Measurements from ENCODE around the gene RNF220.

RNF220 gene

GRCh38 chr1:44380666-44381177 lies 24.3 kb upstream of the RNF220 start:
- TF ChIP-seq JUND (IDR thresholded peaks at IDR 0.05; ENCODE audit: low read depth), result no peak
- no peak for DNase-seq (ENCODE audit: low read depth in 1 of 2, low spot score in 1 of 2)
- in situ Hi-C loops (cut with HindIII; ENCODE audit: low pct_unique_long_range_greater_than_20kb, low sequenced_read_pairs), result no loop called here

- no peak for DNase-seq (ENCODE audit: low read depth in 1 of 2, low spot score in 1 of 2)
- TF ChIP-seq JUND (IDR thresholded peaks at IDR 0.05; ENCODE audit: low read depth), result no peak
- in situ Hi-C loops (cut with HindIII; ENCODE audit: low pct_unique_long_range_greater_than_20kb, low sequenced_read_pairs), result no loop called here
These were observed 16.5 kb upstream of the RNF220 start for GRCh38 chr1:44388551-44388950.

DNA sequence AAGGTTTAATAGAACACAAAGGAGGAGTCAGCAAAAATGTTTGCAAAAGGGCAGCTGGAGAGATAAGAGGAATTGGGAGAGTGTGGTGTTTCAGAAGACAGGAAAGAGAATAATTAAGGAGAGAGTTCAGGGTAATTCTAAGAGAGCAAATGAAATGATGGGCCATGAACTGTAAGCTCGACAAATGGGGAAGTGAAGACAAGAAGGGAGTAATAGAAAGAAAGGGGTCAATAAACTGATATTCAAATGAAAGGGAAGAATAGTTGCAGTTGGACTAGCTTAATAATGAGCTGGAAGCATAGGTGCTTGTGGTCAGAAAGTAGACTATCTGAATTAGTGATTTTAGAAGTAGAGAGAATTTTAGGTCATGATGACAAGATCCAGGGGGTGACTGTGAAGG lies 15.6 kb upstream of the RNF220 start:
- DNase-seq (ENCODE audit: low read depth in 1 of 2, low spot score in 1 of 2), result no peak

GRCh38 chr1:44390277-44390676 lies 14.8 kb upstream of the RNF220 start:
- TF ChIP-seq JUND (IDR thresholded peaks at IDR 0.05; ENCODE audit: low read depth), result no peak
- DNase-seq (ENCODE audit: low read depth in 1 of 2, low spot score in 1 of 2), result no peak
- in situ Hi-C loops (cut with HindIII; ENCODE audit: low pct_unique_long_range_greater_than_20kb, low sequenced_read_pairs), result no loop called here

More for the DNA sequence above, 15.6 kb upstream of the RNF220 start:
- no peak for TF ChIP-seq JUND (IDR thresholded peaks at IDR 0.05; ENCODE audit: low read depth)
- in situ Hi-C loops (cut with HindIII; ENCODE audit: low pct_unique_long_range_greater_than_20kb, low sequenced_read_pairs), result no loop called here

GRCh38 chr1:44401256-44402228 lies 3.5 kb upstream of the RNF220 start:
- in situ Hi-C loops (cut with HindIII; ENCODE audit: low pct_unique_long_range_greater_than_20kb, low sequenced_read_pairs), result no loop called here
- TF ChIP-seq JUND (IDR thresholded peaks at IDR 0.05; ENCODE audit: low read depth), result no peak
- DNase-seq (ENCODE audit: low read depth in 1 of 2, low spot score in 1 of 2), result no peak

DNA sequence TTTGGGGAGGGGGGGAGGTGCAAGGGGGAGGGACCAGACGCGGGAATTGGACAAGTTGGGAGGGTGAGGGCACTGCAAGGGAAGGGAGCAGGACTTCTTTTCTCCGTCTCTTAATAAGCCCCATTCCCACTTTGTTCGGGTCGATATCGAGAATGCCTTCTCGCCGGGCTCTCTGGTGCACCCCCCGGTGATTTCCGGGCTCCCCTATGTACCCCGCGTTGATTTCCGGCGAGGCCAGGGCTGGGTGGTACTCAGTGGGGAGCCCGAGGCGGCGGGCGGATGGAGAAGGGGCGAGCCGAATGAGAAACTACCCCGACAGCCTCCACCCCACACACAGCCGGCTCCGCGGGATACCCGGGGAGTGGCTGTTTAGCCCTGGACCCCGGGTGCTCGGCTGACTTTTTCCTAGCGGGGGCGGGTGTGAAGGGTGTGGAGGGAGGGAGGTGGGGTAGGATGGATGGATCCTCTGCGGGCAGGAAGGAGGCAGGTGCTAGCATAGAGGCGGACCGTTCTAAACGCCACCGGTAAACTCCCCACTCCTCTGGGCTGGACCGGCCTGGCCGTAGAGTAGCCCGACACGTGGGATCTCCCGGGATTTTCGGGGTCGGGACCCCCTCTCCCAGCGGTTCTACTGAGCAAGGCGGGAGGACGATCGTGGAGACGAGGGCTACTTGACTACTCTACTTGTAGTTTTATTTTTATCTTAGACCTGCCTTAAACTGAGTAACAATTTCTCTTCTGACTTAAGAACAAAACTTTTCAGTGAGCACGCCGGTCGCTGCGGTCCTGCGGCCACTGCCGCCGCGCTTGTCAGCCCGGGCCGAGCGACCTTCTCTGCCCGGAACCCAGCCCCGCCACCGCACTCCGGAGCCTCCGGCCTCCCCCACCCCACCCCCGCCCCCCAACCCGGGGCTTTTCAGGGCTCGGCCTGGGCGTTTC lies 1.0 kb downstream of the RNF220 start:
- DNase-seq (ENCODE audit: low read depth in 1 of 2, low spot score in 1 of 2), result no peak
- TF ChIP-seq JUND (IDR thresholded peaks at IDR 0.05; ENCODE audit: low read depth), result no peak

DNA sequence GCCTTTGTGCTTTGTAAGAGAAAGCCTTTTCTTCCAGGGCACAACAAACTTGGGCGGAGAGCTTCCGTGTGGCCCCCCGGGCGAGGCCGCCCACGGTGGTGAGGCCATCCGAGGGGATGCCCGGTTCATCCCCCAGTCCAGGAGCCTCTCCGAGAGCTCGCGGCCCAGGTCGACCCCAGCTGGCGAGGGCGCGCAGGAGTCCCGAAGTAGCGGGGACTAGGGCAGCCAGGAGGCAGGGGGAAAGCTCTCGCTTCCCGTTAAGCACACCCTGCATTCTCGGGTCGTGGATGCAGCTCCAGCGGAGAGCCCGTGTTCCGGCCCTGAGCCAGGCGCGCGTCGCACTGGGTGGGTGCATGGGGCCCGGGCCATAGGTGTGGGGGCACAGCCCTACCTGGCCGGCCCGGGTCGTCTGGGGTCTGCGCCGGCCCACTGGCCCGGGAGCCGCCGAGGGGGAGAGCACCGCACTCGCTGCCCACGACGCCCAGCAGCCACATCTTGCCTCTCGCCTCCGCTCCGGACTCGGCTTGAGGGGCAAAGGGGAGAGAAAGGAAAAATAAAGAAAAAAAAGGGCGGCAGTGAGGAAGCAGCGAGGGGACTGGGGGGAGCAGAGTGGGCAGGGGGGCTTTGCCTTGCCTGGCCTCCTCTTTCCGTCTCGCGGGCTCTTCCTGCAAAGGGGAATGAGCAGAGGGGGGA lies 1.8 kb downstream of the RNF220 start:
- TF ChIP-seq JUND (IDR thresholded peaks at IDR 0.05; ENCODE audit: low read depth), result no peak
- no peak for DNase-seq (ENCODE audit: low read depth in 1 of 2, low spot score in 1 of 2)
- in situ Hi-C loops (cut with HindIII; ENCODE audit: low pct_unique_long_range_greater_than_20kb, low sequenced_read_pairs), result no loop called here

More for the DNA sequence above, 1.0 kb downstream of the RNF220 start:
- in situ Hi-C loops (cut with HindIII; ENCODE audit: low pct_unique_long_range_greater_than_20kb, low sequenced_read_pairs), result no loop called here

DNA sequence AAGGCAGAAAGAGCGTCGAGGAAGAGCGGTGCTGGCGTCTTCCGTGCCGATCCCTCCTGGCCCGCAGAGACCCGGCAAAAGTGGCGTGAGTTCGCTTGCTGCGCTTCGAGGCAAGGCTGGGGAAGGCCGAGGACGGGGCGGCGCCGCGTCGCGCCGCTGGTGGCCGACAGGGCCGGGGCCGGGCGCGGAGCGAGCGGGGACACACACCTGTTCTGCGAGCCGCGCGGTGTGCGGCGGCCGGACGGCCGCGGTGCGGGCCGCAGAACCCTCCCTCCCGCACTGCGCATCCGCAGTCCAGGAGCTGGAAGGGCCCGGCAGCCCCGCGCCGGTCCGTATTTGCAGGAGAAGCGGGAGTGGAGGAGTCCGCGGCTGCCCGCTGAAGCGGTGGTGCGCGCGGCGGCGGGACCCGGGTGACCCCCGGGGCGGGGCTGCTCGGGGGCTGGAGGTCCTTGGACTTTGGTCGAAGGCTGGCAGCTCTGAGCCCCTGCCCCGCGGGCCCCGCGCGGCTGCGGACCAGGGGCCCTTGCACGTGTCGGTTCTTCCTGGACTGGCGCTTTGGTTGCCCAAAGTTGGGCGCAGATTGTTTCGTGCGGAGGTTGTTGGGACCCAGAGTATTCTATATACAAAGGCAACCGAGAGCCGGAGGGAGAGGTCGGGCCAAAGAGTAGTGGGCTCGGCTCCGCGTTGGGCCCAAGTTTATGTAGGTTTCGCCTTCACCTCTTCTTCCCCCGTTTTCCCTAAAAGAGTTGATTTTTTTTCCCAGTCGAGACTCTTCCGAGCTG lies 2.6 kb downstream of the RNF220 start:
- no peak for TF ChIP-seq JUND (IDR thresholded peaks at IDR 0.05; ENCODE audit: low read depth)
- no peak for DNase-seq (ENCODE audit: low read depth in 1 of 2, low spot score in 1 of 2)
- in situ Hi-C loops (cut with HindIII; ENCODE audit: low pct_unique_long_range_greater_than_20kb, low sequenced_read_pairs), result no loop called here

DNA sequence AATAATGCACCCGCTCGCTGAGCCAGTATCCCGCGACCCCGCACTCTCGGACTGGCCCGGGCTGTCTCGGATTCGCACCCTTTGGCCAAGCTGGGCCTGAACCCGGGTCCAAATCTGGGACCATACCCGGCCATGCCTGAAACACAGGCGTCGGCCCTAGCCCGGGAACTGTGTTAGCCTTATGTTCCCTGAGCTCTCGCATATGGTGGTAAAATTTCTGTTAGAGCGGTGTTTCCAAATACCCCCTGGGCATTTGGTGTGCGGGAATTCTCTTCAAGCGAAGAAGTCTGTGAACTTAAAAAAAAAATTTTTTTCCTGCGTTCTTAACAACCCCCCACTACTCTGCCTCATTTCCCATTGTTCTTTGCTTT lies 3.1 kb downstream of the RNF220 start:
- in situ Hi-C loops (cut with HindIII; ENCODE audit: low pct_unique_long_range_greater_than_20kb, low sequenced_read_pairs), result no loop called here
- no peak for DNase-seq (ENCODE audit: low read depth in 1 of 2, low spot score in 1 of 2)

DNA sequence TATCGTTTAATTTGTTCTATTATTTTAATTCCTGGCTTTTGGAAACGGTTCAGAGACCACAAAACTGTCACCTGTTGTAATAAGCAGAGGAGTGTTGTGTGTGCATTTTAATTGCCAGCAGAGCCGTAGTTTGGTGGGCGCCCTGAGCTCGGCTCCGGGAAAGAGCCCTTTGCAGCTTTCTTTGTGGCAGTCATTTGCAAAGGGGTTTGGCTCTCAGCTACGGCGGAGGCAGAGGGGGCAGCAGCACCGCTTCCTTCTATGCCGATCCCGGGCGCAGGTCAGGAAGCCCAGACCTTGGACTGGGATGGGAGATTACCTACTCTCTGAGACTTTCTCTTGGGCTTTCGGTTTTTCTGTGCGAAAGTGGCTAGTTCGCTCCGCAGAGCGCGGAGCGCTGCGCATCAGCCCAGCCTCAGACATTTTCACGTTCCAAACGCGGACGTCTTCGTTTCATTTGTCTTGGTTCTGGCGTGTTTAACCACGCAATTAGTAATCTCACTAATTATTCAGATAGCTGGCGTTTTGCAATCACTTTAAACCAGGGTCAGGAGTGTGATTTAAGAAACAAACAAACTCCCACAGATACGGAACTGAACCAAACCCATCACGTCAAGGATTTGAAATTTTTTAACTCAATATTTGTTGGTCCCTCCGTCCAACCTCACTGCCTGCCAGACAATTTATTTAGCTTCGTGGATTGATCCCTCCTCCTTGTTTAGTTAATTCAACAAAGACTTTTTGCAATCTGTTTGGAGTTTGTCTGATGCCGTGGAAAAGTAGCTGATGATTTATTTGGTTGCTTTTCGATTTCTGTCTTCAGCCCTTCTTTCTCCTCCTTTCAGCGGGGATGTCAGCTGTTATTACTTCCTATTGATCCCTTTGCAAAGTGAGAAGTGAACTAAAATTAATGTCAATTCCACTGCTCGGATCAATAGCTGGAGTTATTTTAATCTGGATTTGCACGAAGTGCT lies 3.9 kb downstream of the RNF220 start:
- no peak for DNase-seq (ENCODE audit: low read depth in 1 of 2, low spot score in 1 of 2)
- in situ Hi-C loops (cut with HindIII; ENCODE audit: low pct_unique_long_range_greater_than_20kb, low sequenced_read_pairs), result no loop called here
- no peak for TF ChIP-seq JUND (IDR thresholded peaks at IDR 0.05; ENCODE audit: low read depth)

More for the DNA sequence above, 3.1 kb downstream of the RNF220 start:
- no peak for TF ChIP-seq JUND (IDR thresholded peaks at IDR 0.05; ENCODE audit: low read depth)

All from T47D (cell line).